Pancreas (tissue), 10 donors: Measurements from ENCODE around the gene SPINK14. TPM values are rescaled to one million over a fixed set of nuclear protein-coding genes. Genes with fewer than 3 reads are reported as not detected.
A peak's percentile ranks its signal among the peaks of the same experiment; 100 is the strongest.

Source experiments
- ATAC-seq, 4 donors: fragments of 200-7000 bp; cut with Tn5 transposase; one replicate each; pipeline versions ENCODE4 v1.8.0 to v1.9.1; 2020; ENCODE audit warnings: mild to moderate bottlenecking in 4 of 4, moderate library complexity in 4 of 4
- DNase-seq, 6 donors: peaks; one replicate each; pipeline ENCODE4 v3.0.0-alpha.2; 2020
- FAIRE-seq: peaks from 2 replicates; lab custom pipeline; 2012; peaks lifted over from hg19 to GRCh38; lab: Jason Lieb, UNC
- H3K27ac ChIP-seq, 4 donors: fragments of 200-600 bp; sonication (generic); 1 replicate in 3 of 4; 2 replicates in 1 of 4; pipeline versions ENCODE4 v1.5.0 to v1.8.0; 2020
- H3K27me3 ChIP-seq, 4 donors: fragments of 200-600 bp; one replicate each; pipeline ENCODE4 v1.8.0; 2021
- H3K36me3 ChIP-seq, 3 donors: fragments of 200-600 bp; sonication (generic) in 1 of 3; one replicate each; pipeline versions ENCODE4 v1.5.0 to v1.8.0; 2020 to 2021
- H3K4me1 ChIP-seq, 3 donors: fragments of 200-600 bp; one replicate each; pipeline ENCODE4 v1.8.0; 2021
- H3K4me3 ChIP-seq, 4 donors: fragments of 200-600 bp; sonication (generic) in 2 of 4; one replicate each; pipeline versions ENCODE4 v1.5.0 to v1.8.0; 2020 to 2021
- H3K9me3 ChIP-seq, 4 donors: fragments of 200-600 bp; one replicate each; pipeline ENCODE4 v1.8.0; 2021
- CTCF ChIP-seq, 4 donors: fragments of 200-600 bp; sonication (generic) in 3 of 4; IDR thresholded peaks; one replicate each; pipeline versions ENCODE4 v1.5.0 to v1.8.0; 2021; ENCODE audit warnings: antibody characterized with exemption in 4 of 4
- WGBS, 2 donors: extraction: QIAGEN DNeasy Blood & Tissue Kit; methylation state at CpG; one replicate each; pipeline ENCODE4 v1.1.7; 2013; 5-methylcytosine and 5-hydroxymethylcytosine counted together
- intact Hi-C, 3 donors: fragments of 100-400 bp; cut with DNase I; formaldehyde crosslinking; loops; one replicate each; pipeline versions ENCODE4 v1.11.1 to v1.14.2; 2022
- polyA plus RNA-seq, 2 donors: library from polyadenylated mRNA; stranded (reverse); fragments of 200-250 nt; gene quantifications; one replicate each; pipeline ENCODE4 v1.2.3, GENCODE V29; 2013
- total RNA-seq, 6 donors: library from RNA; stranded (reverse); fragmentation: NEBNext Ultra II Directional in 4 of 6; extraction: Animal tissue kit (Norgen Biotek cat#: 25700) in 4 of 6; gene quantifications; one replicate each; pipeline versions ENCODE4 v1.2.1 to v1.2.4, GENCODE V29; 2021 to 2023
- donor health status: healthy with polysubstance abuse.
- donor health status: DM: no; HTN: no; CAD: no; lungs with moderate emphysema.
- donor health status: DM: no; HTN: no; CAD: no.
- donor health status: control.
- donor health status: control.
- donor health status: Bipolar disorder and iron deficiency.
- donor health status: DM: yes; HTN: yes; CAD: no.
- donor health status: DM: no; HTN: no; CAD: no.
- donor health status: DM: no; HTN: no; CAD: no.
- donor health status: DM: yes; HTN: yes; CAD: no.

SPINK14 gene
- total and polyA plus RNA-seq, 8 donors, result not detected

- no peak for TF ChIP-seq CTCF (IDR thresholded peaks at IDR 0.05)
- no peak for DNase-seq
- intact Hi-C loops, result no loop called here
- Histone ChIP-seq H3K4me1 (peaks cover 0 to 12% (median 5%) of the 10 kb centered on the region in 3 donors), H3K9me3 (no peaks in the 10 kb centered on the region), H3K4me3 (no peak overlapping the region), H3K36me3 (no peaks in the 10 kb centered on the region), H3K27me3 (no peaks in the 10 kb centered on the region), H3K27ac (no peak overlapping the region)
- no peak for FAIRE-seq
- peak; percentile 43 to 61 (median 52) for ATAC-seq
- WGBS, 2 donors, result 47 to 55% methylated on average over 4 of the region's 4 CpGs
Observed at GRCh38 chr5:148205044-148205806, 36.9 kb downstream of the SPINK14 start.

- H3K27ac ChIP-seq, result no peak overlapping the region
- WGBS, 2 donors, result 30 to 41% methylated on average over 1 of the region's 1 CpG
- FAIRE-seq, result no peak
Observed at GRCh38 chr5:148205865-148206264, 37.5 kb downstream of the SPINK14 start.

GRCh38 chr5:148206620-148207019, 38.3 kb downstream of the SPINK14 start:
- intact Hi-C loops, result no loop called here
- FAIRE-seq (no peak), ATAC-seq (no peak), DNase-seq (no peak)
- Histone ChIP-seq H3K4me3 (no peak overlapping the region), H3K27ac (no peak overlapping the region), H3K4me1 (peaks cover 0 to 12% (median 5%) of the 10 kb centered on the region in 3 donors), H3K27me3 (no peaks in the 10 kb centered on the region), H3K36me3 (no peaks in the 10 kb centered on the region), H3K9me3 (no peaks in the 10 kb centered on the region)
- WGBS, 2 donors, result 46 to 56% methylated on average over 1 of the region's 1 CpG
- TF ChIP-seq CTCF (IDR thresholded peaks at IDR 0.05), result no peak

More at GRCh38 chr5:148205865-148206264, 37.5 kb downstream of the SPINK14 start:
- no peaks in the 10 kb centered on the region for H3K9me3 ChIP-seq
- H3K27me3 ChIP-seq, result no peaks in the 10 kb centered on the region
- H3K36me3 ChIP-seq, result no peaks in the 10 kb centered on the region
- peaks cover 0 to 12% (median 5%) of the 10 kb centered on the region in 3 donors for H3K4me1 ChIP-seq
- TF ChIP-seq CTCF (IDR thresholded peaks at IDR 0.05), result no peak
- no peak overlapping the region for H3K4me3 ChIP-seq
- no peak for ATAC-seq
- DNase-seq, result no peak
- intact Hi-C loops, result no loop called here

GRCh38 chr5:148208226-148208625, 39.9 kb downstream of the SPINK14 start:
- no peaks in the 10 kb centered on the region for H3K27me3 ChIP-seq
- no peak for TF ChIP-seq CTCF (IDR thresholded peaks at IDR 0.05)
- H3K4me1 ChIP-seq, result peaks cover 0 to 12% (median 5%) of the 10 kb centered on the region in 3 donors
- H3K4me3 ChIP-seq, result no peak overlapping the region
- ATAC-seq (no peak), FAIRE-seq (no peak), DNase-seq (no peak)
- intact Hi-C loops, result no loop called here
- no peaks in the 10 kb centered on the region for H3K36me3 ChIP-seq
- no peaks in the 10 kb centered on the region for H3K9me3 ChIP-seq
- H3K27ac ChIP-seq, result no peak overlapping the region

- Histone ChIP-seq H3K9me3 (no peaks in the 10 kb centered on the region), H3K27ac (no peak overlapping the region), H3K4me1 (peaks cover 0 to 12% (median 5%) of the 10 kb centered on the region in 3 donors), H3K4me3 (no peak overlapping the region), H3K27me3 (no peaks in the 10 kb centered on the region), H3K36me3 (no peaks in the 10 kb centered on the region)
- DNase-seq, result no peak
- intact Hi-C loops, result no loop called here
- WGBS, 2 donors, result 26 to 27% methylated on average over 3 of the region's 3 CpGs
- no peak for FAIRE-seq
- peak in 2 of 4 donors; percentile 42 to 44 for ATAC-seq
- no peak for TF ChIP-seq CTCF (IDR thresholded peaks at IDR 0.05)
Observed at GRCh38 chr5:148209151-148209770, 40.9 kb downstream of the SPINK14 start.
